Smooth muscle cell (in vitro differentiated cells): ENCODE results near the gene TTBK1. TPM values are rescaled to one million over a fixed set of nuclear protein-coding genes. Genes with fewer than 3 reads are reported as not detected.

Experiments used
- DNase-seq: peaks from one replicate; lab custom pipeline; 2025; ENCODE audit not compliant: unreplicated experiment; lab: John Stamatoyannopoulos, UW
- H2AFZ ChIP-seq: fragments of 200-600 bp; sonication (generic); 2 replicates; pipeline ENCODE4 v1.6.0; 2016; ENCODE audit warnings: antibody characterized with exemption, low read depth, mild to moderate bottlenecking
- H3F3A ChIP-seq: fragments of 200-600 bp; sonication (generic); 2 replicates; pipeline ENCODE4 v1.6.0; 2017; ENCODE audit warnings: antibody characterized with exemption, low read depth
- H3K27ac ChIP-seq: fragments of 200-600 bp; sonication (generic); 2 replicates; pipeline ENCODE4 v1.5.1; 2016; ENCODE audit warnings: low read depth, mild to moderate bottlenecking
- H3K27me3 ChIP-seq: fragments of 200-600 bp; sonication (generic); 2 replicates; pipeline ENCODE4 v1.6.1; 2016; ENCODE audit warnings: low read depth, mild to moderate bottlenecking
- H3K36me3 ChIP-seq: fragments of 200-600 bp; sonication (generic); 2 replicates; pipeline ENCODE4 v1.5.1; 2016; ENCODE audit warnings: low read depth
- H3K4me1 ChIP-seq: fragments of 200-600 bp; sonication (generic); 2 replicates; pipeline ENCODE4 v1.5.1; 2016; ENCODE audit warnings: low read depth
- H3K4me2 ChIP-seq: fragments of 200-600 bp; sonication (generic); 2 replicates; pipeline ENCODE4 v1.6.0; 2016; ENCODE audit warnings: mild to moderate bottlenecking
- H3K4me3 ChIP-seq: fragments of 200-600 bp; sonication (generic); 2 replicates; pipeline ENCODE4 v1.5.1; 2016; ENCODE audit warnings: mild to moderate bottlenecking
- H3K79me2 ChIP-seq: fragments of 200-600 bp; sonication (generic); 2 replicates; pipeline ENCODE4 v1.6.0; 2016; ENCODE audit warnings: low read depth, mild to moderate bottlenecking
- H3K9ac ChIP-seq: fragments of 200-600 bp; sonication (generic); 2 replicates; pipeline ENCODE4 v1.6.0; 2016; ENCODE audit warnings: low read depth
- H3K9me3 ChIP-seq: fragments of 200-600 bp; sonication (generic); replicated peaks from 2 replicates; pipeline ENCODE4 v1.5.1; 2016; ENCODE audit warnings: low read depth
- H4K20me1 ChIP-seq: fragments of 200-600 bp; sonication (generic); 2 replicates; pipeline ENCODE4 v1.6.0; 2016; ENCODE audit warnings: low read depth
- WGBS: methylation state at CpG from one replicate; pipeline ENCODE4 v1.1.7; 2016; ENCODE audit warnings: low lambda C conversion rate; 5-methylcytosine and 5-hydroxymethylcytosine counted together
- polyA plus RNA-seq: library from polyadenylated mRNA; unstranded; fragments of >200 nt; fragmentation: Nextera tagmentation; extraction: Ambion mirVana; gene quantifications from 2 replicates; pipeline ENCODE4 v1.2.1, GENCODE V29; 2016
- total RNA-seq: library from RNA; depleted of rRNA; stranded (reverse); fragments of >200 nt; gene quantifications from 2 replicates; pipeline ENCODE4 v1.2.3, GENCODE V29; 2014
- TF ChIP-seq, protein P1 (sequence below): fragments of 200-600 bp; sonication (generic); IDR thresholded peaks from 2 replicates; pipeline ENCODE4 v1.5.1; 2017; ENCODE audit warnings: borderline replicate concordance, mild to moderate bottlenecking, antibody characterized with exemption; ENCODE audit not compliant: insufficient read depth, poor library complexity, severe bottlenecking

TTBK1 gene
- total and polyA plus RNA-seq, 2 experiments from 2014 or later: not detected

DNA sequence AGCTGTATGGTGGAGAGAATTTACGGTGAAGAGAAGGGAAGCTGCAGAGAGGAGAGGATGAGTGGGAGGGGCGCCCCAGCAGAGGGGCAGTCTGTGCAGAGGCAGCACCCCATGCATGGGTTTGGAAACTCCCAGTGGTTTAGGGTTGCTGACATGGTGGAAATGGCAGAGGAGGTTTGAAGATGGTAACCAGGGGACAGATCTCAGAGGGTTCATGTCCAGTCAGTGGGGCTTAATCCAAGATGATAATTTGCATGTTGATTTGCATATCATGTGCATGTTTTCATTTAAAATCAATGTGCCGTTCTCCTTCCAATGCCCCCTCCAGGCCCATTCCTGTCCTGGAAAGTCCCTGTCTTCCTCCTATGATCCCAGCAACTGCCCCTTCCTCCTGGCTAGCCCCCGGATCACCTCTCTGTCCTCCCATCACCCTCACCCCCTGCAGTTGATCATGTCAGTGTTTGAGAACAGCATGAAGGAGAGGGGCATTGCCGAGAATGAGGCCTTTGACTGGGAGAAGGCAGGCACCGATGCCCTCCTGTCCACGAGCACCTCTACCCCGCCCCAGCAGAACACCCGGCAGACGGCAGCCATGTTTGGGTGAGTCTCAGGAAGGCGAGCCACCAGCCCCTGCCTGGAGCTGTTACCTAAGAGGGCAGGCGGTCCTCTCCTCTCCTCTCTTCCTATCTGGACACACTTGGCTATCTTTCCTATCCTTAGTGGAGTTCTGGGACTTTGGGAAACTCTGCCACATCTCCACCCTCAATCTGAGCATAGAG is 14.3 kb downstream of the TTBK1 start:
- WGBS: 86% methylated on average over 12 of the region's 12 CpGs
- H3K4me1 ChIP-seq: no peaks in the 10 kb centered on the region
- H3K79me2 ChIP-seq: no peaks in the 10 kb centered on the region
- H3K27me3 ChIP-seq: no peaks in the 10 kb centered on the region
- H3K36me3 ChIP-seq: no peaks in the 10 kb centered on the region
- no peak overlapping the region for H3K4me3 ChIP-seq
- no peak overlapping the region for H3K27ac ChIP-seq
- H3K9me3 ChIP-seq: no peaks in the 10 kb centered on the region
- H3K4me2 ChIP-seq: no peak overlapping the region
- no peaks in the 10 kb centered on the region for H4K20me1 ChIP-seq
- TF ChIP-seq, protein P1, sequence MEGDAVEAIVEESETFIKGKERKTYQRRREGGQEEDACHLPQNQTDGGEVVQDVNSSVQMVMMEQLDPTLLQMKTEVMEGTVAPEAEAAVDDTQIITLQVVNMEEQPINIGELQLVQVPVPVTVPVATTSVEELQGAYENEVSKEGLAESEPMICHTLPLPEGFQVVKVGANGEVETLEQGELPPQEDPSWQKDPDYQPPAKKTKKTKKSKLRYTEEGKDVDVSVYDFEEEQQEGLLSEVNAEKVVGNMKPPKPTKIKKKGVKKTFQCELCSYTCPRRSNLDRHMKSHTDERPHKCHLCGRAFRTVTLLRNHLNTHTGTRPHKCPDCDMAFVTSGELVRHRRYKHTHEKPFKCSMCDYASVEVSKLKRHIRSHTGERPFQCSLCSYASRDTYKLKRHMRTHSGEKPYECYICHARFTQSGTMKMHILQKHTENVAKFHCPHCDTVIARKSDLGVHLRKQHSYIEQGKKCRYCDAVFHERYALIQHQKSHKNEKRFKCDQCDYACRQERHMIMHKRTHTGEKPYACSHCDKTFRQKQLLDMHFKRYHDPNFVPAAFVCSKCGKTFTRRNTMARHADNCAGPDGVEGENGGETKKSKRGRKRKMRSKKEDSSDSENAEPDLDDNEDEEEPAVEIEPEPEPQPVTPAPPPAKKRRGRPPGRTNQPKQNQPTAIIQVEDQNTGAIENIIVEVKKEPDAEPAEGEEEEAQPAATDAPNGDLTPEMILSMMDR: no peak
- no peak overlapping the region for H3K9ac ChIP-seq
- H2AFZ ChIP-seq: no peak overlapping the region
- no peaks in the 10 kb centered on the region for H3F3A ChIP-seq
- DNase-seq: no peak

DNA sequence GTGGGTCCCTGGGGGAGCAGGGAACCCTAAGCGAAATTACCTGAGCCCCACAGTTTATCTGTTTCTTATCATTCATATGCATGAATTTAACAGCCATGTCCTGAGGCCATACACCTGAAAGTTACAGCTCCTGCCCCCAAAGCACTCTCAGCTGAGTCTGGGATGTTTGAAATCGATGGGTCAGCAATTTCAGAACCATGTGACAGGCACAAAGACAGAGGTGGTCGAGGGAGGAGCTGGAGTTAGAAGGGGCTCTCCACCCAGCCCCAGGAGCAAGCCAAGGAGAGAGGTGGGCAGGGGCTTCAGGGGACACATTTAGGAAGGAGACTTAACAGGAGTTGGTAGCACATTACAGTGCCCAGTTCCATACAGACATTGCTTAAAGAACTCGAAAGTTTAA is 14.9 kb downstream of the TTBK1 start:
- Histone ChIP-seq H3K27me3 (no peaks in the 10 kb centered on the region), H3K4me1 (no peaks in the 10 kb centered on the region), H4K20me1 (no peaks in the 10 kb centered on the region), H3K79me2 (no peaks in the 10 kb centered on the region), H3K27ac (no peak overlapping the region), H3K9ac (no peak overlapping the region), H3K4me3 (no peak overlapping the region), H2AFZ (no peak overlapping the region), H3K36me3 (no peaks in the 10 kb centered on the region), H3F3A (no peaks in the 10 kb centered on the region), H3K4me2 (no peak overlapping the region), H3K9me3 (no peaks in the 10 kb centered on the region)
- TF ChIP-seq, protein P1: no peak
- WGBS: 77% methylated on average over 4 of the region's 4 CpGs
- no peak for DNase-seq

GRCh38 chr6:43258807-43259686 is 15.8 kb downstream of the TTBK1 start:
- no peaks in the 10 kb centered on the region for H3K27me3 ChIP-seq
- WGBS: 90% methylated on average over 30 of the region's 30 CpGs
- no peaks in the 10 kb centered on the region for H3K9me3 ChIP-seq
- no peak overlapping the region for H2AFZ ChIP-seq
- H3K79me2 ChIP-seq: no peaks in the 10 kb centered on the region
- no peaks in the 10 kb centered on the region for H3K4me1 ChIP-seq
- no peaks in the 10 kb centered on the region for H4K20me1 ChIP-seq
- no peak overlapping the region for H3K9ac ChIP-seq
- H3F3A ChIP-seq: no peaks in the 10 kb centered on the region
- TF ChIP-seq, protein P1: no peak
- no peaks in the 10 kb centered on the region for H3K36me3 ChIP-seq
- no peak overlapping the region for H3K4me3 ChIP-seq
- H3K4me2 ChIP-seq: no peak overlapping the region
- no peak for DNase-seq
- no peak overlapping the region for H3K27ac ChIP-seq
